Panc1 (cell line): ENCODE results near the gene TMEM9B. TPM values are rescaled to one million over a fixed set of nuclear protein-coding genes. Genes with fewer than 3 reads are reported as not detected.

Experiments
- ATAC-seq: fragments of 200-7000 bp; cut with Tn5 transposase; 2 replicates; pipeline ENCODE4 v1.9.1; 2020; ENCODE audit warnings: mild to moderate bottlenecking, moderate library complexity
- BruUV-seq: library from RNA; stranded (reverse); fragments of 400-500 nt; replicated peaks from 2 replicates; lab custom pipeline; 2021; lab: Mats Ljungman, UMichigan
- CTCF ChIA-PET: fragments of 300-600 bp; sonication (Branson Sonifier 250); formaldehyde crosslinking; loops from one replicate; lab custom pipeline; 2022; ENCODE audit warnings: antibody characterized with exemption; lab: Charles Lee
- POLR2A ChIA-PET: fragments of 300-600 bp; sonication (Branson Sonifier 250); formaldehyde crosslinking; loops from one replicate; lab custom pipeline; 2022; ENCODE audit warnings: antibody characterized with exemption; lab: Charles Lee
- DNase-seq: peaks from one replicate; pipeline ENCODE4 v3.0.0-alpha.2; 2010; ENCODE audit warnings: low read depth, low spot score
- H3K27ac ChIP-seq: 2 replicates; pipeline ENCODE4 v1.5.1; 2011; ENCODE audit warnings: mild to moderate bottlenecking, low read length, inconsistent platforms
- H3K27me3 ChIP-seq: fragments of 200-500 bp; sonication (Bioruptor generic); 2 replicates; pipeline ENCODE4 v1.6.0; 2014; ENCODE audit warnings: low read length, inconsistent platforms; ENCODE audit not compliant: control insufficient read depth, insufficient read depth
- H3K36me3 ChIP-seq: fragments of 200-500 bp; sonication (Bioruptor generic); 2 replicates; pipeline ENCODE4 v1.5.1; 2014; ENCODE audit warnings: inconsistent platforms, mild to moderate bottlenecking, low read length, moderate library complexity; ENCODE audit not compliant: control insufficient read depth, insufficient read depth
- H3K4me1 ChIP-seq: 2 replicates; pipeline ENCODE4 v1.5.1; 2011; ENCODE audit warnings: inconsistent platforms, mild to moderate bottlenecking, low read length, moderate library complexity; ENCODE audit not compliant: control insufficient read depth, insufficient read depth
- H3K4me3 ChIP-seq, 2 experiments: 2 replicates each; pipeline ENCODE4 v1.5.1; 2011 to 2012; ENCODE audit warnings: low read depth in 2 of 2, low read length in 2 of 2, mild to moderate bottlenecking in 2 of 2, inconsistent platforms in 1 of 2, moderate library complexity in 1 of 2
- H3K9me3 ChIP-seq: fragments of 200-500 bp; sonication (Bioruptor generic); 2 replicates; pipeline ENCODE4 v1.5.1; 2014; ENCODE audit warnings: low read depth, mild to moderate bottlenecking, inconsistent platforms, low read length, moderate library complexity; ENCODE audit not compliant: control insufficient read depth, insufficient read depth
- CTCF ChIP-seq: fragments of 450-650 bp; IDR thresholded peaks from 2 replicates; pipeline ENCODE4 v1.5.1; 2017; ENCODE audit warnings: mild to moderate bottlenecking
- POLR2AphosphoS5 ChIP-seq: IDR thresholded peaks from 2 replicates; pipeline ENCODE4 v1.6.1; 2012; ENCODE audit warnings: mild to moderate bottlenecking, low read depth, low read length, moderate library complexity
- REST ChIP-seq, 2 experiments: IDR thresholded peaks; 2 replicates each; pipeline ENCODE4 v1.6.1; 2011 to 2012; ENCODE audit warnings: low read depth in 2 of 2, control low read depth in 1 of 2, low read length in 1 of 2, mild to moderate bottlenecking in 1 of 2, moderate library complexity in 1 of 2; ENCODE audit not compliant: insufficient read depth in 1 of 2
- SIN3A ChIP-seq: IDR thresholded peaks from 2 replicates; pipeline ENCODE4 v1.6.1; 2012; ENCODE audit warnings: low read depth, mild to moderate bottlenecking, low read length, moderate library complexity, borderline replicate concordance; ENCODE audit not compliant: insufficient read depth
- TCF7L2 ChIP-seq: IDR thresholded peaks from 2 replicates; pipeline ENCODE4 v1.6.1; 2011; ENCODE audit warnings: mild to moderate bottlenecking, low read depth, low read length, inconsistent platforms
- in situ Hi-C: cut with HindIII; loops from 2 replicates; pipeline ENCODE4 v1.10.0; 2016; ENCODE audit warnings: low sequenced_read_pairs, low pct_unique_long_range_greater_than_20kb
- intact Hi-C: fragments of 100-400 bp; cut with micrococcal nuclease; formaldehyde crosslinking; loops from one replicate; pipeline ENCODE4 v1.10.0; 2022; ENCODE audit not compliant: unreplicated experiment
- total RNA-seq: library from RNA; stranded (reverse); gene quantifications from one replicate; pipeline ENCODE4 v1.2.1, GENCODE V29; 2021; ENCODE audit not compliant: unreplicated experiment

Gene TMEM9B
- total RNA-seq, 1 experiment from 2014 or later, result 76.2 TPM

GRCh38 chr11:8932564-8933180 lies 31.6 kb downstream of the TMEM9B start, which contains the start of gene C11orf16:
TSS of gene C11orf16 (minus strand) at chr11:8932947. CDS start at chr11:8932308, 639 bp downstream.
- DNase-seq (no peak), ATAC-seq (peak; percentile 59)
- in situ Hi-C loops, result no loop called here
- POLR2A ChIA-PET, result interaction anchor here (0.5 kb wide), 2 partner anchors 20 to 455 kb away, joined by 4 to 7 read pairs; no protein-coding TSS in a partner anchor
- Histone ChIP-seq H3K27me3 (no peaks in the 10 kb centered on the region), H3K4me3 (no peak within 1 kb of the TSS), H3K27ac (no peak within 1 kb of the TSS), H3K36me3 (no peaks in the 10 kb centered on the region), H3K9me3 (no peaks in the 10 kb centered on the region), H3K4me1 (no peaks in the 10 kb centered on the region; the same call in 1 of the 2 replicates)
- intact Hi-C loops, result no loop called here
- CTCF ChIA-PET, result no interaction called here
- no TSS peak for BruUV-seq
- no peak for TF ChIP-seq TCF7L2
- TF ChIP-seq POLR2AphosphoS5, result no peak

- Histone ChIP-seq H3K27me3 (no peaks in the 10 kb centered on the region), H3K27ac (no peak overlapping the region), H3K4me1 (no peaks in the 10 kb centered on the region; the same call in 1 of the 2 replicates), H3K4me3 (no peak overlapping the region), H3K36me3 (no peaks in the 10 kb centered on the region), H3K9me3 (no peaks in the 10 kb centered on the region)
- ChIA-PET CTCF (no interaction called here), POLR2A (interaction anchor here (0.6 kb wide), 1 partner anchor 109 kb away, joined by 3 read pairs; no protein-coding TSS in a partner anchor)
- intact Hi-C loops (no loop called here), in situ Hi-C loops (no loop called here)
- TF ChIP-seq CTCF (no peak), SIN3A (no peak), POLR2AphosphoS5 (no peak), REST (IDR thresholded peaks at IDR 0.05; ENCODE audit: insufficient read depth in 1 of 2, low read depth in 2 of 2, low read length in 1 of 2) (no peak), TCF7L2 (no peak)
- ATAC-seq, result no peak
- DNase-seq, result no peak
- no TSS peak for BruUV-seq
Measured at GRCh38 chr11:8930456-8931175, 33.6 kb downstream of the TMEM9B start.
